ENCODE data around the gene CECR2.

Gene CECR2

GRCh38 chr22:17368144-17368543 lies 1.1 kb upstream of the CECR2 start:
- no peak for DNase-seq (ENCODE audit: low read depth)

- DNase-seq (ENCODE audit: low read depth) = no peak
Observed at GRCh38 chr22:17368554-17369438, 464 bp upstream of the CECR2 start.

GRCh38 chr22:17370026-17370765 lies 936 bp downstream of the CECR2 start:
- no peak for DNase-seq (ENCODE audit: low read depth)

GRCh38 chr22:17370766-17371432 lies 1.6 kb downstream of the CECR2 start:
- DNase-seq (ENCODE audit: low read depth) = no peak

DNA sequence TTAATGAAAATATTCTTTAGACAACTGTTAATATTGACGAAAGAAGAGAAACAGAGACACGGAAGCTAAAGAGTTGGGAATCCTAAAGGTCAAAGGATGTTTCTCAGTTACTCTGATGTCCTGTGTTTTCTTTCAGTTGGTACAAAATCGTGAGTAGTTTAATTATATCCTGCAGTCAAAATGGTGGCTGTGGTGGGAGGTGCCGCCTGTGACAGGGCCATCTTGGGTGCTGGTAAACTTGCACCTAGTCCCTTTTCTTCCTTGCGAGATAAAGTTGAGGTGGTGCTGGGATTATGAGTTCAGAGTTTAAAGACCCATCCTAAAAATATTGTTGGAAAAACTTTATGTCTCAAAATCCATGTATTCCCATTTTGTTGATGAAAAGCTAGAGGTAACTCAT lies 2.2 kb downstream of the CECR2 start:
- DNase-seq (ENCODE audit: low read depth) = no peak

- DNase-seq (ENCODE audit: low read depth) = no peak
Observed at GRCh38 chr22:17373855-17374254, 4.6 kb downstream of the CECR2 start.

DNA sequence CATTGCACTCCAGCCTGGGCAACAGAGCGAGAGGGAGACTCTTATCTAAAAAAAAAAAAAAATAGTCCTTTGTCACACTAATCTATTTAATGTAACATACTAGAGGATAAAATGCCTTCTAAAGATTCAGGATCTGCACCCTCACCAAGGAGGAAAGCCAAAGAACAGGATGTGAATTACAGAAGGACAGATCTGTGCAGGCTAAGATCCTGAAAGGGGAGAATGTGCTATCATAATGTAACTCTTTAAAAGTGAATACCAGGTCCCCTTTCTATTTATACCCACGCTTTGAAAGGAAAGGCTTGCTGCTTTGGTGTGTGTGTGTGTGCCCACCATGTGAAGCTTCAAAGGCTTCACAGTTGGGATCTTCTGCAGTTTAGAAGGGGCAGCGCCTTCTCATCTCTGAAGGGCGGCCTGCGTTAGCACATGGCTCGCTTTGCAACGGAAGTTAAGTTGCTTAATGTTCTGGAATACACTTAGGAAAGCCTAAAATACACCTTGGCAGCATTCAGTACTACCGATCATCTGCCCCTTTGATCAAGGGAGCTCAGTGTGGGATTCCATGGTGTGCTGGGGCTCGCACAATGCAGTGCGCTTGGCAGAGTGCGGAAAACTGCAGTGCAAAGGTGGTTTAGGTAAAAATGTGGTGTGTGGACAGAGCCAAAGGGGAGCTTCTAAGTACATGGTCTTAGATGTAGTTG lies 6.8 kb downstream of the CECR2 start:
- no peak for DNase-seq (ENCODE audit: low read depth)

GRCh38 chr22:17376950-17377349 lies 7.7 kb downstream of the CECR2 start:
- DNase-seq (ENCODE audit: low read depth) = no peak

GRCh38 chr22:17379944-17380343 lies 10.7 kb downstream of the CECR2 start:
- DNase-seq (ENCODE audit: low read depth) = no peak

DNA sequence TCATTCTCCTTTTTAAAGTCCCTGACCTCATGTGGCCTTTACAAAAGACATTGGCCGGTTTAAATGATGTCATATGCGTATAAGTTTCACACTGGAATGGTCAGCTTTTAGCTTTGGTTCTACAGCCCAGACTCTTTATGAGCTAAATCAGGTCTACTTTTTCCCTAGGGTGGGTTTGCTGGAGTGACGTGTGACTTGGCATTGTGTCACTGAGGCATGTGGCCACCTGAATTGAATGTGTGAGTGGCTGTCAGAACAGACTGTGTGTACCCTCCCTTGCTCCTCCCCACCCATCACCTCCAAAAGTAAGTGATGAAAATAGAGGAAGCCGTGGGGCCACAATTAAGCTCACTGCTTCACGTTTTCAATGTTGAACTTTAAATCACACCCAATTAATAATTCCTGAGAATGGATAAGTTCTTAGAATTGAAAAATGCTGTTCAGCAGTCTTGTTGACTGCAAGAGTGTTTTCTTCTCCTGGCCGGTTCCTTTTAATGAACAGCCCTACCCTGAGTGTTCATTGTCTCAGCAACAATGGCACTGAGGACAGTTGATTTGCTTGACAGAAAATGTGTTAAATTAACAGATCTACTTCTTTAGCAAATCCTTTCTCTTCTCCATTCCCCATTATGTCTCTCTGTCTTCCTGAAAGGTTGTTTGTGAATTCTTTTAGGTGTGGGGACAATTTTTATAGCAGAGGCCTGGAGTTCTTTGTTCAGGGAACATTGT lies 11.3 kb downstream of the CECR2 start:
- no peak for DNase-seq (ENCODE audit: low read depth)

DNA sequence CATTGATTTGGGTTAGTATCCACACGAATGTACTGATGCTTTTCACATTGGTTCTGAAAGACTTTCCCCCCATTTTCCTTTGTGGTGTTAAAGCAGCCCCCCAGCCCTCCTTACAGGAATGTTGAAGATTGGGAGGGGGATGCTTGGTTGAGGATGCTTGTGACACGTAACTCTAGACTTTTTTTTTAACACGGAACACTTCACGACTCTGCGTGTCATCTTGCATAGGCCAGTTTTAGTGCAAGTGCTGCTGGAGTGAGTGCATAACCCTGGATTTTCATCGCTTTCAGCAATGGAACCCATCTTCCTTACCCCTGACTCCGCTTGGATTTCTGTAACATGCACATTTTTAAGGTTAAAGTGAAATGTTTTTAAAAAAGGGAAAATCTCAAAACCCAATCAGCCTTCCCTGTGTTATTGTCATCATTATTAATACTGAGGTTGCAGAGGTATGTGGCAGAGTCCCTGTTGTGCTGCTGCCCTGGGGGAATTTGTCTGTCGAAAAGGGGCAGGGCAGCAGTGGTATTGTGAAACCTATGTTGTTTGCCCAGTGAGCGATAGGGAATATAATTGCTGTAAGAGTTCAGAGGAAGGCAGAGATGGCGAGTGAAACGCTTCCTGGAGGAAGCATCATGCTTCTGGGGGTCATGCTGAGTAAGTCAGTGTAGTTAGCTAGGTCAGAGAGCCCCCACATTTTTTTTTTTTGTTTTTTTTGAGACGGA lies 12.1 kb downstream of the CECR2 start:
- no peak for DNase-seq (ENCODE audit: low read depth)

- DNase-seq (ENCODE audit: low read depth) = no peak
Observed at GRCh38 chr22:17384612-17385330, 15.5 kb downstream of the CECR2 start.

DNA sequence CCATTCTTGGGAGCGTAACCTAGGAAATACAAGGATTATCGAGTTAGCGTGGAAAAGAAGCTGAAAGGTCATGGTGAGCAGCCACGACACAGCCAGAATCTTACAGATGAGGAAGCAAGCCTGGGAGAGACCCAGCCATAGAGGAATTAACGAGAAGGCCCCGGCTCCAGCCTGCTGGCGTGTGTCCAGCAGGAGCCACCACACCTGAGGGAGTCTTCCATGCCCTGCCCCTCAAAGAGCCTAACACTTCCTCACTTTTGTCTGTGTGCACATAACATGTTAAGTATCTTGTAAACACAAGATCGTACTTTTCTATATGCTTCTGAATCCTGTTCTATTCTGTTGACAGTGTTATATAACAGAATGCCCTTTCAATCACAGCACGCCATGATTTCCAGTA lies 18.1 kb downstream of the CECR2 start:
- DNase-seq (ENCODE audit: low read depth) = no peak

DNA sequence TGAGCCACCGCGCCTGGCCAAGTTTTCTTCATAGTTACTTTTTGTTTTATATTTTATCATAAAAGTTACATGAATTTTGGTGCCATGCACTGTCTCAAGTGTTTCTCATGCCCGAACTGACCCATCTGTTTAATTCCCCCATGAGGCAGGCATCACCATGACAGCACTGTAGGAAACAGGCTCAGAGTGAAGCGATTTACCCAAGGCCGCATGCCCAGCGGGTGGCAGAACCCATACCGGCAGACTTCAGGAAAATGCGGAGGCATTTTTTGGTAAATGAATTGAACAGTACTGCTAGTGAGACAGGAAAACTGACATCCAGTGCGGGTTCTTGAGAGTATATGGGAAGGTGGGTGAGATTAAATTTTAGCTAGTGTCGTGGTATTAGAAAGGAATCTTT lies 19.0 kb downstream of the CECR2 start:
- DNase-seq (ENCODE audit: low read depth) = no peak

GRCh38 chr22:17390087-17390486 lies 20.8 kb downstream of the CECR2 start:
- DNase-seq (ENCODE audit: low read depth) = no peak

DNA sequence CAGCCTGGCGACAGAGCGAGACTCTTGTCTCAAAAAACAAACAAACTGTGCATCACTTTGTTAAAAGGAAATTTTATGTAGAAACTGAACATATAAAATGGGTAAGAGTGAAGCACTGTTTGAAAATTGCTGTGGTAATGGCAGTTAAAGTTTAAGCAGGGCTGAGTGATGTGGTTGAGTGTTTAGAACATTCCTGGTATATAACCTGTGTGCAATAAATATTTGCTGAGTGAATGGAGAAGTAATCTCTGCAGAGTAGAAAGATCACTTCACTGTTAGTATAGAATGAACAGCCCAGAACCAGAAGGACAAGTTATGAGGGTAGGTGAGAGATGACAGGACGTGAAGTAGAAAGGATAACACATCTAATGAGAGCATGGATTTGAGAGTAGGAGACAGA lies 27.3 kb downstream of the CECR2 start:
- DNase-seq (ENCODE audit: low read depth) = no peak

DNA sequence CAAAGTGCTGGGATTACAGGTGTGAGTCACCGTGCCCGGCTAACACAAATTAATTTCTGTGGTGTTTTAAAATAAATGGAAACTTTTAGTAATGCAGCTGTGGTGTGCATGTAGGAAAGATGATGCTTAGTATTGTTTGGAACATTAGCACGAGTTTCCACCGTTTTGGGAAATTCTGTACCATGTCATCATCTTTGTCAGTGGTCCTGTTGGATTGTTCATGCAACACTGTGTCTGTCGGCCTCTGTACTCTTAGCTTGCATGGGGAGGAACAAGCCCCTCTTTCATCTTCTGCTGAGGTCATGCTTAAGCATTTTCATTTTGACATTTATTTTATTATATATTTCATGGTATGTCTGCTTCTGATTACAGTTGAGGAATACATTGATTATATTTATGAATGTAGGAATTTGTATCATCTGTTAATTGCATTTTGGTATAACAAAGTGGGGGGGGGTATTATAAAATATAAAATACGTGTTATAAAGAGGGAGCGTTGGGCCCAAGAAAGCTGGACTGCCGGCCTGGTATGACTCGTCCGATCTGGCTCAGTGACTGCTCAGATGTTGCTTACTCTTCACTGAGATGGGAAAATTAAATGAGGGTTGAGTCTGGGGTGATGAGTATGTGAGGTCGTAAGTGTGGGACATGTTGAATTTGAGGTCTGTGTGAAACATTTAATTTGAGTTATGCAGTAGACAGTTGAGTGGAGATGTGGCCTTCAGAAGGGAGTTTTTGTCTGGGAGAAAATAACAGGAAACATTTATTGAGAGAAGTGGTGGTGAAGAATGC lies 28.7 kb downstream of the CECR2 start:
- no peak for DNase-seq (ENCODE audit: low read depth)

DNA sequence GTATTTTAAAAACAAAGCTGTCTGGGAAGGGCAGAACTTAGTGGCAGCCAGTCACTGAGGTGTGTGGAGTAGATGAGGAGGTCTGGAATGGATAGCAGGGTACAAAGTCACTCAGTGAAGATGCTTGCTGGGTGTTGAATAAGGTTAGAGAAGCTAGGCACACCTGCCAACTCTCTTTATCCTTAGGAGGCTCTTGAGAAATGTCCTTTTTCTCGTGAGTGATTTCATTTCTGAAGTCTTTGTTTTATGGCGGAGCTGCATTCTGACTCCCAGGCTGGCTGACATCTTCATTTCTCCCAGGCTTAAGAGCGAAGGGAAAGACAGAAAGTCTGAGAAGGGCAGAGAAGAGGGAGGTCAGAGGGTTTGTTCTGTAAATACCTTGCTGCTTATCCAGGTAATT lies 31.0 kb downstream of the CECR2 start:
- DNase-seq (ENCODE audit: low read depth) = no peak

GRCh38 chr22:17401728-17402127 lies 32.5 kb downstream of the CECR2 start:
- no peak for DNase-seq (ENCODE audit: low read depth)
